Measurements from ENCODE around the gene POLR2F. TPM values are rescaled to one million over a fixed set of nuclear protein-coding genes. Genes with fewer than 3 reads are reported as not detected.

The POLR2F gene
- total RNA-seq, 2 donors from 2014 or later, result 98.0 to 105 TPM

GRCh38 chr22:37930270-37930951 lies 23.1 kb upstream of the POLR2F start:
- Mint-ChIP-seq H3K9me3 (no peaks in the 10 kb centered on the region), H3K4me1 (peaks cover 5% of the 10 kb centered on the region), H3K27me3 (ENCODE audit: insufficient read depth) (peaks cover 30% of the 10 kb centered on the region), H3K27ac (no peak overlapping the region), H3K36me3 (ENCODE audit: low read depth) (peaks cover 49% of the 10 kb centered on the region), H3K4me3 (no peak overlapping the region)
- Histone ChIP-seq H3K4me3 (ENCODE audit: low read length) (no peak overlapping the region), H3K27ac (ENCODE audit: low read depth, low read length) (no peak overlapping the region), H3K27me3 (ENCODE audit: control insufficient read depth, insufficient read depth, low read length, poor library complexity, severe bottlenecking) (peaks cover 47% of the 10 kb centered on the region), H3K4me1 (ENCODE audit: control insufficient read depth, insufficient read depth, low read length) (no peaks in the 10 kb centered on the region), H3K36me3 (ENCODE audit: control insufficient read depth, insufficient read depth, low read length) (peaks cover 38% of the 10 kb centered on the region), H3K9ac (ENCODE audit: extremely low read depth, low read length, poor library complexity, severe bottlenecking) (no peak overlapping the region), H3K9me3 (ENCODE audit: control insufficient read depth, low read length) (no peaks in the 10 kb centered on the region)
- WGBS, 2 experiments (ENCODE audit: insufficient coverage in 1 of 2, insufficient read length in 1 of 2), result 92% methylated on average over 8 to 11 of the region's 11 CpGs
- peak; percentile 79 for DNase-seq
- peak; percentile 68 for TF ChIP-seq CTCF (conservative IDR thresholded peaks at IDR 0.05)

DNA sequence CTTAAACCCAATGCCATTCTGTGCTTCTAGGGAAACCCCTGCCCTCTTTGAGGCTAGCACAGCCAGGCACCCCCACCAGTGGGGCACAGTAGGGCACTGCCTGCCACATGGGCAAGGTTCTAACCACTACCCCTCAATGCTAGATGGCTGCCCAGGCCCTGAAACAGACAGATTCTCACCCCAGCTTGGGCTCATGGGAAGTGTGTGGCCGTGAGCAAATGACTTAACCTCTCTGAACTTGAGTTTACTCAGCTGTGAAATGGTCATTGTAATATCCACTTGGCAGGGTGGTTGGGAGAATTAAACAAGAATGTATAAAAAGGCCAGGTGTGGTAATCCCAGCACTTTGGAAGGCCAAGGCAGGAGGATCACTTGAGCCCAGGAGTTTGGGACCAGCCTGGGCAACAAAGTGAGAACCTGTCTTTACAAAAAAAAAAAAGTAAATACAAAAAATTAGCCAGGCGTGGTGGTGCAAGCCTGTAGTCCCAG lies 22.5 kb upstream of the POLR2F start:
- peaks cover 36% of the 10 kb centered on the region for H3K36me3 ChIP-seq (ENCODE audit: control insufficient read depth, insufficient read depth, low read length)
- no peak overlapping the region for H3K27ac Mint-ChIP-seq
- no peaks in the 10 kb centered on the region for H3K9me3 ChIP-seq (ENCODE audit: control insufficient read depth, low read length)
- peaks cover 30% of the 10 kb centered on the region for H3K27me3 Mint-ChIP-seq (ENCODE audit: insufficient read depth)
- DNase-seq, result no peak
- H3K27me3 ChIP-seq (ENCODE audit: control insufficient read depth, insufficient read depth, low read length, poor library complexity, severe bottlenecking), result peaks cover 47% of the 10 kb centered on the region
- no peak overlapping the region for H3K9ac ChIP-seq (ENCODE audit: extremely low read depth, low read length, poor library complexity, severe bottlenecking)
- H3K4me1 Mint-ChIP-seq, result peaks cover 5% of the 10 kb centered on the region
- no peak overlapping the region for H3K4me3 Mint-ChIP-seq
- H3K27ac ChIP-seq (ENCODE audit: low read depth, low read length), result no peak overlapping the region
- no peaks in the 10 kb centered on the region for H3K4me1 ChIP-seq (ENCODE audit: control insufficient read depth, insufficient read depth, low read length)
- H3K9me3 Mint-ChIP-seq, result no peaks in the 10 kb centered on the region
- WGBS, 2 experiments (ENCODE audit: insufficient coverage in 1 of 2, insufficient read length in 1 of 2), result 89 to 93% methylated on average over 1 to 2 of the region's 2 CpGs
- H3K4me3 ChIP-seq (ENCODE audit: low read length), result no peak overlapping the region
- H3K36me3 Mint-ChIP-seq (ENCODE audit: low read depth), result peaks cover 47% of the 10 kb centered on the region
- peak; percentile 7 for TF ChIP-seq CTCF (conservative IDR thresholded peaks at IDR 0.05)

DNA sequence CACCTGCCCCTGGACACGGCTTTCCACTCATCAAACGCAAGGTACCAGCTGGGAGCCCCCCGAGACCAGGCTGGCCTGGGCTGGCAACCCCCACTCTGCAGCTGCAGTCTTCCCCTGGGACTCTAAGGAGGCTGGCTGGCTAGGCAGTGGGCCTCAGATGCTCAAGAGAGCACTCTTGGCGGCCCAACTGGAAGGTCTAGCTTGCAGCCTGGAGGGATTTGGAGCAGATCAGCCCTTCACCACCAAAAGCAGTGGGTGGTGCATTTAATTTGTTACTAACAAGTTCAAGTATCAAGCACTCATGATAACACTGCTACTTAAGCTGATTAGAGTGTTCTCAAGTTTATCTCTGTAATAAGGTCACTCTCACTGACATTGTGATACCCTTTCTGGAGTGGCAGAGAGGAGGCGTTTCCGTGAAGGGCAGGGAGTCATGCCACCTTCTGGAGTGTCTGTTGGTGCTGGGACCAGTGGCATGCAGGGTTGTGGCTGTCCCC lies 21.6 kb upstream of the POLR2F start:
- Histone ChIP-seq H3K36me3 (ENCODE audit: control insufficient read depth, insufficient read depth, low read length) (peaks cover 26% of the 10 kb centered on the region), H3K4me1 (ENCODE audit: control insufficient read depth, insufficient read depth, low read length) (no peaks in the 10 kb centered on the region), H3K9ac (ENCODE audit: extremely low read depth, low read length, poor library complexity, severe bottlenecking) (no peak overlapping the region), H3K9me3 (ENCODE audit: control insufficient read depth, low read length) (no peaks in the 10 kb centered on the region), H3K27me3 (ENCODE audit: control insufficient read depth, insufficient read depth, low read length, poor library complexity, severe bottlenecking) (peaks cover 47% of the 10 kb centered on the region), H3K4me3 (ENCODE audit: low read length) (no peak overlapping the region), H3K27ac (ENCODE audit: low read depth, low read length) (no peak overlapping the region)
- WGBS, 2 experiments (ENCODE audit: insufficient coverage in 1 of 2, insufficient read length in 1 of 2), result 94 to 98% methylated on average over 5 to 6 of the region's 6 CpGs
- TF ChIP-seq CTCF (conservative IDR thresholded peaks at IDR 0.05), result no peak
- Mint-ChIP-seq H3K4me1 (peaks cover 5% of the 10 kb centered on the region), H3K27ac (no peak overlapping the region), H3K27me3 (ENCODE audit: insufficient read depth) (peaks cover 30% of the 10 kb centered on the region), H3K9me3 (no peaks in the 10 kb centered on the region), H3K4me3 (no peak overlapping the region), H3K36me3 (ENCODE audit: low read depth) (peaks cover 48% of the 10 kb centered on the region)
- no peak for DNase-seq
